Thoracic aorta (tissue), 2 donors: Measurements from ENCODE around the gene GLCE. TPM values are rescaled to one million over a fixed set of nuclear protein-coding genes. Genes with fewer than 3 reads are reported as not detected.

ENCODE experiments used
- ATAC-seq: fragments of 150-250 bp; one replicate; pipeline ENCODE4 v1.8.0; 2017; ENCODE audit warnings: low read depth; ENCODE audit not compliant: insufficient number of reproducible peaks, low FRiP score
- DNase-seq: peaks from one replicate; pipeline ENCODE4 v3.0.0-alpha.2; 2020; ENCODE audit warnings: low spot score
- H3K27ac ChIP-seq, 2 donors: fragments of 200-600 bp; sonication (generic); 1 replicate in 1 of 2; 2 replicates in 1 of 2; pipeline ENCODE4 v1.5.1; 2016; ENCODE audit warnings: mild to moderate bottlenecking in 2 of 2, moderate library complexity in 2 of 2
- H3K27me3 ChIP-seq: fragments of 200-600 bp; sonication (generic); replicated peaks from 2 replicates; pipeline ENCODE4 v1.6.0; 2016; ENCODE audit warnings: mild to moderate bottlenecking; ENCODE audit not compliant: insufficient read depth
- H3K36me3 ChIP-seq: fragments of 200-600 bp; sonication (generic); one replicate; pipeline ENCODE4 v1.5.1; 2016
- H3K4me1 ChIP-seq, 2 donors: fragments of 200-600 bp; sonication (generic); 1 replicate in 1 of 2; 2 replicates in 1 of 2; pipeline versions ENCODE4 v1.5.1 to v1.6.0; 2016; ENCODE audit warnings: low read depth in 2 of 2, mild to moderate bottlenecking in 1 of 2; ENCODE audit not compliant: control insufficient read depth in 1 of 2
- H3K4me3 ChIP-seq: fragments of 200-600 bp; sonication (generic); 2 replicates; pipeline ENCODE4 v1.5.1; 2016; ENCODE audit warnings: mild to moderate bottlenecking
- H3K9me3 ChIP-seq: fragments of 200-600 bp; sonication (generic); 2 replicates; pipeline ENCODE4 v1.5.1; 2016
- total RNA-seq, 2 donors: library from RNA; depleted of rRNA; stranded (reverse); fragments of >200 nt; gene quantifications; one replicate each; pipeline versions ENCODE4 v1.1.0 to v1.2.3, GENCODE V29; 2016
- TF ChIP-seq, protein P1 (sequence below): fragments of 200-600 bp; sonication (generic); IDR thresholded peaks from one replicate; pipeline ENCODE4 v1.5.1; 2019; ENCODE audit warnings: antibody characterized with exemption

Gene GLCE
- total RNA-seq, 2 donors from 2014 or later, result 8.5 to 11.8 TPM

- ATAC-seq (no peak), DNase-seq (no peak)
- no peaks in the 10 kb centered on the region for H3K27me3 ChIP-seq
- H3K36me3 ChIP-seq, result no peaks in the 10 kb centered on the region
- no peaks in the 10 kb centered on the region for H3K9me3 ChIP-seq
- no peak overlapping the region for H3K27ac ChIP-seq
- no peak overlapping the region for H3K4me3 ChIP-seq
- TF ChIP-seq, protein P1, sequence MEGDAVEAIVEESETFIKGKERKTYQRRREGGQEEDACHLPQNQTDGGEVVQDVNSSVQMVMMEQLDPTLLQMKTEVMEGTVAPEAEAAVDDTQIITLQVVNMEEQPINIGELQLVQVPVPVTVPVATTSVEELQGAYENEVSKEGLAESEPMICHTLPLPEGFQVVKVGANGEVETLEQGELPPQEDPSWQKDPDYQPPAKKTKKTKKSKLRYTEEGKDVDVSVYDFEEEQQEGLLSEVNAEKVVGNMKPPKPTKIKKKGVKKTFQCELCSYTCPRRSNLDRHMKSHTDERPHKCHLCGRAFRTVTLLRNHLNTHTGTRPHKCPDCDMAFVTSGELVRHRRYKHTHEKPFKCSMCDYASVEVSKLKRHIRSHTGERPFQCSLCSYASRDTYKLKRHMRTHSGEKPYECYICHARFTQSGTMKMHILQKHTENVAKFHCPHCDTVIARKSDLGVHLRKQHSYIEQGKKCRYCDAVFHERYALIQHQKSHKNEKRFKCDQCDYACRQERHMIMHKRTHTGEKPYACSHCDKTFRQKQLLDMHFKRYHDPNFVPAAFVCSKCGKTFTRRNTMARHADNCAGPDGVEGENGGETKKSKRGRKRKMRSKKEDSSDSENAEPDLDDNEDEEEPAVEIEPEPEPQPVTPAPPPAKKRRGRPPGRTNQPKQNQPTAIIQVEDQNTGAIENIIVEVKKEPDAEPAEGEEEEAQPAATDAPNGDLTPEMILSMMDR, result no peak
- no peaks in the 10 kb centered on the region for H3K4me1 ChIP-seq
Observed at GRCh38 chr15:69320977-69321554, 160.6 kb downstream of the GLCE start.

Other genes starting within 250 kb of the GLCE start
- gene SPESP1, start 230.1 kb upstream of the GLCE start, total RNA-seq, result 1 to 10 TPM; 2.7 to 3.3 TPM
- gene NOX5, start 145.9 kb upstream of the GLCE start, total RNA-seq, result under 1 TPM; 0.54 to 0.92 TPM
- gene PAQR5, start 138.3 kb downstream of the GLCE start, total RNA-seq, result 1 to 10 TPM; 1.2 to 6.1 TPM